Loucy (cell line): ENCODE measurements around the gene SLCO4A1.

Experiments
- EZH2phosphoT487 ChIP-seq: fragments of 200-600 bp; IDR thresholded peaks from 2 replicates; pipeline ENCODE4 v1.6.1; 2018; ENCODE audit warnings: antibody characterized with exemption, mild to moderate bottlenecking, moderate library complexity, borderline replicate concordance
- TF ChIP-seq, protein P1 (sequence below): fragments of 200-600 bp; sonication (generic); conservative IDR thresholded peaks from 2 replicates; pipeline ENCODE4 v1.5.1; 2014; ENCODE audit warnings: mild to moderate bottlenecking, antibody characterized with exemption, low read length

DNA sequence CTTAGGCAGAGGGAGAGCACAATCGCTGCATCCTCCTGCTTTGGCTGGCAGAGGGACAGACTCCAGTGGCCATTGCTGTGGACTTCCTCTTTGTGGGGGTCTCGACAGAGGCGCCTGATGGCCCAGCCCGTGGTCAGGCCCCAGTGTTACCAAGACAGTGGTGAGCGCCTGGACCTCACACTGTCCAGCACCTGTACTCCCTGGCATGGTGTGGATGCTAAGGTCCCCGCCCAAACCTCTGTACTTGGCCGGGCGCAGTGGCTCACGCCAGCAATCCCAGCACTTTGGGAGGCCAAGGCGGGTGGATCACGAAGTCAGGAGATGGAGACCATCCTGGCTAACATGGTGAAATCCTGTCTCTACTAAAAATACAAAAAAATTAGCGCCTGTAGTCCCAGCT, 64.0 kb downstream of the SLCO4A1 start:
- TF ChIP-seq, protein P1, sequence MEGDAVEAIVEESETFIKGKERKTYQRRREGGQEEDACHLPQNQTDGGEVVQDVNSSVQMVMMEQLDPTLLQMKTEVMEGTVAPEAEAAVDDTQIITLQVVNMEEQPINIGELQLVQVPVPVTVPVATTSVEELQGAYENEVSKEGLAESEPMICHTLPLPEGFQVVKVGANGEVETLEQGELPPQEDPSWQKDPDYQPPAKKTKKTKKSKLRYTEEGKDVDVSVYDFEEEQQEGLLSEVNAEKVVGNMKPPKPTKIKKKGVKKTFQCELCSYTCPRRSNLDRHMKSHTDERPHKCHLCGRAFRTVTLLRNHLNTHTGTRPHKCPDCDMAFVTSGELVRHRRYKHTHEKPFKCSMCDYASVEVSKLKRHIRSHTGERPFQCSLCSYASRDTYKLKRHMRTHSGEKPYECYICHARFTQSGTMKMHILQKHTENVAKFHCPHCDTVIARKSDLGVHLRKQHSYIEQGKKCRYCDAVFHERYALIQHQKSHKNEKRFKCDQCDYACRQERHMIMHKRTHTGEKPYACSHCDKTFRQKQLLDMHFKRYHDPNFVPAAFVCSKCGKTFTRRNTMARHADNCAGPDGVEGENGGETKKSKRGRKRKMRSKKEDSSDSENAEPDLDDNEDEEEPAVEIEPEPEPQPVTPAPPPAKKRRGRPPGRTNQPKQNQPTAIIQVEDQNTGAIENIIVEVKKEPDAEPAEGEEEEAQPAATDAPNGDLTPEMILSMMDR, result no peak
- TF ChIP-seq EZH2phosphoT487, result no peak
